Activated CD4-positive, alpha-beta T cell treated with anti-CD3 and anti-CD28 coated beads for 48 hours (primary cell): Measurements from ENCODE around the gene AACS.
"Not testable (repeated sequence)": the region's sequence is repeated elsewhere in the genome, so short reads cannot be mapped to it uniquely, and the experiment has no call there.

ENCODE experiments used
- DNase-seq: peaks from one replicate; pipeline ENCODE4 v3.0.0-alpha.2; 2020

AACS gene

DNA sequence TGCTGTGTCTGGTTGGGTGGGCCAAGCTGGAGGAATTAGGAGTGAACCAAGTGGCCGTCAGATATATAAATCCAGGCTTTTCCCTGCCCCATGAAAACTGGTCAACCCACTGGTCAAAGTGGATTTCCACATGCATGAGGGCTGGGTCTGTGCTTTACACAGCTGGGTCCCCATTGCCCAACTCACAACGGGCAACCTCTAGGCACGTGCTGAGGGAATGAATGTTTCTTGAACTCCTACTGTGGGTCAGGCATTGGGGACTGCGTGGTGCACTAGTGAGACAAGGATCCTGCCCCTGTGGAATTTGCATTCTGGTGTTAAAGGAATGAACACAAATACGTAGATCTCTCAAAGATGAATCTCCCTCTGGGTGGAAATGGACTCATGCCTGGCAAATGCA is 7.5 kb upstream of the AACS start:
- no peak for DNase-seq

GRCh38 chr12:125061229-125061628 is 4.0 kb upstream of the AACS start:
- DNase-seq, result no peak

DNA sequence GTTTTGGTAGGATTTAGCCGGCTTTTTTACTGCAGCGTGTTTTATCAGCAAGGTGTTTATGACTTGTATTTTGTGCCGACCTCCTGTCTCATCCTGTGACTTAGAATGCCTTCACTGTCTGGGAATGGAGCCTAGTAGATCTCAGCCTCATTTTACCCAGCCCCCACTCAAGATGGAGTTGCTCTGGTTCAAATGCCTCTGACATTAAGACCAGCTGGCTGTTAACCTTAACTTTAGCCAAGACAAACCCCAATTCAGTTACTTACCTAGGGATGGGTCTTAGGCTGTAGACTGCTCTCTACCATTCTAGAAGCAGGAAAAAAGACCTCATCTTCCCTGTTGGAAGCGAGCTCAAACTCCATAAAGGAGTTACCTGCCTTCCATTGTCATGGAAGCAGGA is 1.7 kb upstream of the AACS start:
- not testable (repeated sequence) for DNase-seq

- no peak for DNase-seq
These were observed 743 bp upstream of the AACS start for GRCh38 chr12:125064492-125064891.

- no peak for DNase-seq
These were observed 810 bp downstream of the AACS start for GRCh38 chr12:125065919-125066570.

DNA sequence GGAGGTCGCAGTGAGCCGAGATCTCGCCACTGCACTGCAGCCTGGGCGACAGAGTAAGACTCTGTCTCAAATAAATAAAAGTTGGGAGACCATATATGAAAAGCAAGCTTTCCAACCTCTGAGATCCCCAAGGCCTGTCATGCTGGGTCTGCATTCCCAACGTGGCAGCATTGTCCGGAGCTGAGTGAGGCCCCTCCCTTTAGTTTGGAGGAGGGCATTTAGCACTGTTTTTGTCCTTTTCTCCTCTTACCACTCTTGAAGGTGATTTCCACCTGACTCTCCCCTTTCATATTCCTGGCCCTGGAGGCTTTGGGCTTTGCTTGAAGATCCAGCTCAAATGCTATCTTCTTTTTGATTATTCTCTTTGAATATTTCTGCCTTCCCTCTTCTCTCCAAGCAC is 3.2 kb downstream of the AACS start:
- no peak for DNase-seq

GRCh38 chr12:125069616-125070015 is 4.4 kb downstream of the AACS start:
- no peak for DNase-seq

DNA sequence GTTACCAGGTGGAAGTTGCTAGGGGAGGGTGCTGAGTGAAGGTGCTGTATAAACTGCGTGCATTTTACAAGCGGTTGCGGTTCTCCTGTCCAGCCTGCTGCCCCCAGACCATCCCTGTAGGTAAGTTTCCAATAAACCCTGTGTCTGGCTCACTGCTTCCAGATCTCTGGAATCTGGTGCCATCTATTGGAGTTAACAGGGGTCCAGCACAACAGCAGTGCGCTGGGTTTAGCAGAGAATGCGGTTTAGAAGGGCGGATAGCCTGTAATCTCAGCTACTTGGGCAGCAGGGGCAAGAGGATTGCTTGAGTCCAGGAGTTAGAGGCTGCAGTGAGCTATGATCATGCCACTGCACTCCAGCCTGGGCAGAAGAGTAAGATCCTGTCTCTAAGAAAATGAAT is 4.9 kb downstream of the AACS start:
- DNase-seq, result no peak

DNA sequence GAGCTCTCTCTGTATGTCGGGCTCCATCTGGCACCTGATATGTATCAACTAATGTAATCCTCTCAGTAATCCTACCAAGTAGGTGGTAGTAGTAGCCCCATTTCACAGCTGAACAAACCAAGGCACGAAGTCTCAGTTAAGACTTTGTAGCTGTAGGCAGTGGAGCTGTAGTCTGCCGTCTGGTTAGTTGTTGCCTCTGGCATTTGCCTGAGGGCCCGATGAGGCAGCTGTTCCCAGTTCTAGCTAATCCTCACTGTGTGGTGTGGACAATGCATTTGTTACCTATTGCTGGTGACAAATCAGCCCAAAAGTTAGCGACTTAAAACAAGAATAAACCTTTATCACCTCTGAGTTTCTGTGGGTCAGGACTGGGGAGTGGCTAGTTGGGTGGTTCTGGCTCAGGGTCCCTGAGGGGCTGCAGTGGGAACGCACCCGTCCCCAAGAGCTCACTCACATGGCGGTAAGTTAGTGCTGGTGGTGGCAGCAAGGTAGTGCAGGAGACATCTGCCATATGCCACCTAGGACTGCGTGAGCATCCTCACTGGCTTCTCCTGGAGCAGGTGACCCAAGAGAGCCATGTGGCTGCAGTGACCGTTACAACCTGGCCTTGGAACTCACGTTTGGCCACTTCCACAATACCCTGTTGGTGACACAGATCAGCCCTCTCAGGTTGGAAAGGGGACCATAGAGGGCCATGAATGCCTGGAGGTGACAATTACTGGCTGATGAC is 5.6 kb downstream of the AACS start:
- DNase-seq, result no peak

DNA sequence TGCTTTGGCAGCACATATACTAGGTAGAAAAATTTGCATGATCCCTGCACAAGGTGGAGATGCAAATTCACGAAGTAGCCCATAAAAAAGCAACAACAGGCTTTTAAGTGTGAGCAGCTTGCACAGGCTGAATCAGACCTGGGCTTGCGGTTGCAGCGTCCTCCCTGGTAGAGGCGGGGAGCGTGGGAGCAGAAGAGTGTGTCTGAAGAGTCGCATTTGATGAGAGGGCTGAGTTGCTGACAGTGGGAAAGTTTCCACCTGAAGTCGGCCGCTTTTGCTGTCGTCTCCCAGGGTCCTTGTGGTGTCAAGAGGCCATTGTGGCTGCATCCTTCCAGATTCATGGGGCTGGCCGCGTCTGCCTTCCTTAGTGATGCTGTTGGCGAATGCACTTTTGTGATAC is 6.2 kb downstream of the AACS start:
- DNase-seq, result no peak

DNA sequence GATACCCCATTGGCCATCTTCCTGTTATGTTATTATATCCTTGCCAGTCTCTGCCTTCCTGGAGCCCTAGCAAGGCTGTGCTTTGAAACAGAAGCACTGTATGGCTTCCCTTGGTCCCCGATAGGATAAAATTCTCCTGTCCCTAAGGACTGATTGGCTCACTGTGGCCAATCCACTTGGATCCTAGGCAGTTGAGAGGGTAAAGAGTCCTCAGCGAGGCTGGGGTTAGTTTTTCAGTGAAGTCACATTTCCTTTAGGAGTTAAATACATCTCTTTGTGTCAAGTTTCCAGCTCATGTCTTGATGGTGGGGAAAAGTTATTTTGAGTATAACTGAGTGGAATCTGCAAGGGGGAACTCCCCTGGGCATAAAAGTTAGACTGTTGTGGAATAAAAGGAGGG is 7.3 kb downstream of the AACS start:
- DNase-seq, result no peak

GRCh38 chr12:125074294-125074693 is 9.1 kb downstream of the AACS start:
- not testable (repeated sequence) for DNase-seq

DNA sequence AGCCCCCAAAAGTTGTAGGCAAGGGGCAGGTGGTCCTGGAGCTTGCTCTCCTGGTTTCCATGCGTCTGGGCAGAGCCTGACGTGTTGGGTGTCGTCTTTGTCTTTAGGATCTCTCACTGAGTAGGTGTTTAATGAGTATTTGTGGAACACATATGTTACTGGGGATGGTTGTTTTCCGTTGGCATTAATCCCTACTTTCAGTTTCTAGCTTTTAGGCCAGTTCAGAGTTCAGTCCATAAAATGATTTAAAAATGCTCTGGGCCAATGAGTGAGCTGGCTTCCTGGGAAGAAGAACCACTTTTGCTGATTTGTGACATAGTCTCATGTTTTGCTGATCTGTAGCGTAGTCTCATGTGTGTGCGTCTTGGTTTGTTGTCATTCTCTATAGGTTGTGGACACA is 10.9 kb downstream of the AACS start:
- no peak for DNase-seq

GRCh38 chr12:125079084-125079483 is 13.8 kb downstream of the AACS start:
- DNase-seq, result no peak

DNA sequence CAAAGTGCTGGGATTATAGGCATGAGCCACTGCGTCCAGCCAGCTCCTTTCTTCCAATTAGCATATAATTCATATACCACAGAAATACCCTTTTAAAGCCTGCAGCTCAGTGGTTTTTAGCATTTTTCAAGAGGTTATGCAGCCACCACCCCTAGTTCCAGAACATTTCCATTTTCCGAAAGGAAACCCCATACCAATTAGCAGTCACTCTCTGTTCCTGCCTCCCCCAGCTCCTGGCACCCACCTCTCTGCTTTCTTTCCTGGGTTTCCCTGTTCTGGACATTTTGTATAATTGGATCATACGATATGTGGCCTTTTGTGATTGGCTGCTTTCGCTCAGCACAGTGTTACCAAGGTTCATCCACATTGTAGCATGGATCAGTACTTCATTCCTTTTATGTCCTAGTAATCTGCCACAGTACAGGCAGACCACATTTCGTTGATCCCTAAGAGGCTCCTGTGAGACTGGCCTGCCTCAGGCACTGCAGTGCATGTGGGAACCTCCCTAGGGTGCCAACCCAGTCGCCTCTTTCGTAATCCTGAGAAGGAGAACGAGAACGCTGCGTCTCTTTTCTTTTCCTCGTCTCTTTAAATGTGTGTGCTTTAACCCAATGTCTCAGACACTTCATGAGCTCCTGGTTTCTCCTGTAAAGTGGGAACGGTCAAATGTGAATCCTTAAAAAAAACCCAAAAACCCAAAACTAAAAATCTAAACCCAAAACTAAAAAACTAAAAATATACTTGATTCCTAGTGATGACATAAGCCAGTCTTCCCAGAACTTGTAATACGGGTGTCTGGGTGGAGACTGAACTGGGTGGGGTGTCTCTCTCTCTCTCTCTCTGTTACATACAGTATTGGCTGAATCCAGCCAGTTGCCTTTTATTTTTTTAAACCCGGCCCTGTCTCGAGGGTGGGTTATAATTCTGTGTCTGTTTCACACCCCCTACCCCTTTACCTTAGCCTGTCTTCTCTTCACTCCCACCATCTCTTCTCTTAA is 14.7 kb downstream of the AACS start:
- no peak for DNase-seq

- no peak for DNase-seq
These were observed 16.2 kb downstream of the AACS start for GRCh38 chr12:125081427-125081826.

DNA sequence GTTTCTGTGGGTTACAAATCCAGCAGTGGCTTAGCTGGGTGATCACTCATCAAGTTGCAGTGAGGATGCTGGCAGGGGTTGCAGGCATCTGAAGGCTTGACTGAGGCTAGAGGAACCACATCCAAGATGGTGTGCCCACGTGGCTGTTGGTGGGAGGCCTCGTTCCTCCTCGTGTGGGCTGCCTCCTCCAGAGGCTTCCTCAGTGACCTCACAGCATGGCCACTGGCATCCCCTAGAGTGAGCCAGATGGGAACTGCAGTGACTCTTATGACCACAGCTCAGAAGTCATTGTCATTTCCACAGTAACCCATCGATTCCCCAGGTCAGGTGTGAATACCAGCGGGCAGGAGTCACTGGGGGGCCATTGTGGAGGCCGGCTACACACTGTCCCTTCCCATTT is 17.8 kb downstream of the AACS start:
- DNase-seq, result no peak

DNA sequence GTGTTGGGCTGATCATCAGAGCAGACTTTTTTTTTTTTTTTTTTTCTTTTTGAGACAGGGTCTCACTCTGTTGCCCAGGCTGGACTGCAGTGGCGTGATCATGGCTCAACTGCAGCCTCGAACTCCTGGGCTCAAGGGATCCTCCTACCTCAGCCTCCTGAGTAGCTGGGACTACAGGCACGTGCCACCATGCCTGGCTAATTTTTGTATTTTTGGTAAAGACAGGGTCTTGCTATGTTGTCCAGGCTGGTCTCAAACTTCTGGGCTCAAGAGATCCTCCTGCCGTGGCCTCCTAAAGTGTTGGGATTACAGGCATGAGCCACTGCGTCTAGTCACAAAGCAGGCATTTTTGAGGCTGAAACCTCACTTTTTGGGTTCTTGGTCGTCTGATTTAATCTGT is 23.0 kb downstream of the AACS start:
- DNase-seq, result not testable (repeated sequence)

GRCh38 chr12:125089083-125089482 is 23.8 kb downstream of the AACS start:
- DNase-seq, result no peak

GRCh38 chr12:125089626-125090025 is 24.4 kb downstream of the AACS start:
- no peak for DNase-seq

DNA sequence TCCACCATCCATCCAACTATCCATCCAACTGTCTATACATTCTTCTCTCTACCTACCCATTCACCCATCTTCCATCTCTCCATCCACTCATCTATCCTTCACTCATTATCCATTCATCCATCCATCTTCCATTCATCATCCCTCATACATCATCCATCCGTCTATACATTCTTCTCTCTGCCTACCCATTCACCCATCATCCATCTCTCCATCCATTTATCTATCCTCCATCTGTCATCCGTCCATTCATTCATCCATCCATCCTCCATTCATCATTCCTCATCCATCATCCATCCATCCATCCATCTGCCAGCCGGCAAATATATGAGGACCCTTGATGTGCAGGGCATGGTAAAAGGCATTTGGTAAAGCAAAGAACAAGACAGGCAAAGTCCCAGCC is 25.2 kb downstream of the AACS start:
- no peak for DNase-seq

GRCh38 chr12:125091401-125091800 is 26.2 kb downstream of the AACS start:
- DNase-seq, result no peak

- DNase-seq, result no peak
These were observed 27.1 kb downstream of the AACS start for GRCh38 chr12:125092108-125092871.
